ENCODE results near the gene XAGE1A.

DNA sequence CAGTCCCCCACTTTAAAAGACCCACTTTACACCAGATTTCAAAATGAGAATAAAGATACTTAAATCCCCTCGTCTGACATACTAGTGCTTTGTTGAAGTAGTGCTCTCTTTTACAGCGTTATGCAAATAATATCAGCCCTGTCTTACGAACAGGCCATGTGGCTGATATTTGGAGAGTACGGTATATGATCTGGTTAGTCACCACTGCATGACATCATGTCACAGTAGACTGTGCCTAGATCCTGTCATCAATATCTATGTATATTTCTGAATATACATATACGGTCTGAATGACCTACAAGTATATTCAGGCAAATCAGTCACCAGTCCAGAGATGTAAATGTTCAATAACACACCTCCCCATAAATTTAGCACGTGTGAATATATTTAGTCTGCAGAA is 46.7 kb downstream of the XAGE1A start:
- TF ChIP-seq, protein P1, sequence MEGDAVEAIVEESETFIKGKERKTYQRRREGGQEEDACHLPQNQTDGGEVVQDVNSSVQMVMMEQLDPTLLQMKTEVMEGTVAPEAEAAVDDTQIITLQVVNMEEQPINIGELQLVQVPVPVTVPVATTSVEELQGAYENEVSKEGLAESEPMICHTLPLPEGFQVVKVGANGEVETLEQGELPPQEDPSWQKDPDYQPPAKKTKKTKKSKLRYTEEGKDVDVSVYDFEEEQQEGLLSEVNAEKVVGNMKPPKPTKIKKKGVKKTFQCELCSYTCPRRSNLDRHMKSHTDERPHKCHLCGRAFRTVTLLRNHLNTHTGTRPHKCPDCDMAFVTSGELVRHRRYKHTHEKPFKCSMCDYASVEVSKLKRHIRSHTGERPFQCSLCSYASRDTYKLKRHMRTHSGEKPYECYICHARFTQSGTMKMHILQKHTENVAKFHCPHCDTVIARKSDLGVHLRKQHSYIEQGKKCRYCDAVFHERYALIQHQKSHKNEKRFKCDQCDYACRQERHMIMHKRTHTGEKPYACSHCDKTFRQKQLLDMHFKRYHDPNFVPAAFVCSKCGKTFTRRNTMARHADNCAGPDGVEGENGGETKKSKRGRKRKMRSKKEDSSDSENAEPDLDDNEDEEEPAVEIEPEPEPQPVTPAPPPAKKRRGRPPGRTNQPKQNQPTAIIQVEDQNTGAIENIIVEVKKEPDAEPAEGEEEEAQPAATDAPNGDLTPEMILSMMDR (IDR thresholded peaks at IDR 0.05; ENCODE audit: low read depth, low read length, missing input control) = no peak
- TF ChIP-seq TAF1 (conservative IDR thresholded peaks at IDR 0.05) (no peak), SP1 (IDR thresholded peaks at IDR 0.05) (no peak), FOXA1 (IDR thresholded peaks at IDR 0.05) (no peak), YY1 (IDR thresholded peaks at IDR 0.05) (no peak), MAX (IDR thresholded peaks at IDR 0.05) (no peak), NR2F2 (IDR thresholded peaks at IDR 0.05) (no peak), RAD21 (IDR thresholded peaks at IDR 0.05) (no peak)

Measured in liver (tissue), 3 donors.